ENCODE measurements around the gene CCDC159. TPM values are rescaled to one million over a fixed set of nuclear protein-coding genes. Genes with fewer than 3 reads are reported as not detected.

CCDC159 gene
- total RNA-seq: 7.0 and 9.6 TPM in 2 replicates

DNA sequence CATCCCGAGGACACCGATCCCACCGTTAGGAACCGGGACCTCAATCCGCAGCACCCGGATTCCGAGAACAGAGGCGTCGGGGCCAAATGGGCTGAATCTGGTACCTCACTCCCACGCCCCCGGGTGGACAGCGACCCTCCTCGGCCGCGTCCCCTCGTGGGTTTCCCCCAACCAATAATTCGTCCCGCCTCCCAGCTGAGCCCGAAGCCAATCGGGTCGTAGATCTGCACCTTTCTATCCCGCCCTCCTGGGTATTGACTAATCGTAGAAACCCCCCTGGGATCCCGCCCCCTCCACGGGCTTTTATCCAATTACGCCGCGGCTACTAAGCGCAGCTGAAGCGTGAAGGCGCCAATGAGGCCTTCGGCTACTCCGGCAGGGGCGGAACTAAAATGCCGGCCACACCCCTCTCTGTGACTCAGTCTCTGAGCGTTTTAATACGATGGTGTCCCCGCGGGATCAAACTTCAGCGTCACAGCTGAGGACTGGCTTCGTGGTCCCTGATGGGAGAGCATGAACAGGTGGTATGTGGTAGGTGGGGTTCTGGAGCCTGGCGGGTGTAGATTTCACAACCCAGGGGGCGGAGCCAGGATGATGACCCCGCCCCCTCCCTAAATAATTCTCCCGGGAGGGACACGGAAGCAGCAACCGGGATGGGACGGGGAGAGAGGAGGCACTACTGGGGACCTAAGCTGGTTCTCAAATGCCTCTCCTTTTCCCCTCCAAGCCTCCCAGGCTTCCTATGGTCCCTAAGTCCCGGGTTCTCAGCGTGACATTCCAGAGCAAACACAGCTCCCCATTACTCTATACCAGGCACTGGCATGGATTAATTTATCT is at the start of gene CCDC159, which contains the start of gene TMEM205:
Gene CCDC159 (plus strand): TSS at position 416 of the 837 bp plus-strand sequence. CDS start 88 bp downstream, at position 504.
Gene TMEM205 (minus strand): TSS at position 165 of the 837 bp plus-strand sequence. CDS start 649 bp downstream, outside the sequence.

GRCh38 chr19:11339254-11340098 is 6.8 kb upstream of the CCDC159 start, which contains the start of gene RAB3D:
TSS of gene RAB3D (minus strand) at chr19:11339657. CDS start at chr19:11337399, 2,258 bp downstream.

GRCh38 chr19:11355160-11356073 is 9.1 kb downstream of the CCDC159 start, which contains the start of gene PLPPR2:
TSS of gene PLPPR2 (plus strand) at chr19:11355432. CDS start at chr19:11357674, 2,242 bp downstream.

GRCh38 chr19:11374433-11375142 is 28.3 kb downstream of the CCDC159 start, which contains the start of gene SWSAP1:
TSS of gene SWSAP1 (plus strand) at chr19:11374666. CDS start at chr19:11374681, 15 bp downstream.

Other genes starting within 250 kb of the CCDC159 start
- gene SPC24, start 190.7 kb upstream of the CCDC159 start, total RNA-seq: 9.6 and 14.8 TPM in 2 replicates
- 137 and 277 TPM in 2 replicates for gene KANK2, start 149.0 kb upstream of the CCDC159 start, total RNA-seq
- gene ANGPTL8, start 106.9 kb upstream of the CCDC159 start, total RNA-seq: 0.18 TPM in 1 of 2 replicates, not detected in the other
- 5.0 and 7.0 TPM in 2 replicates for gene DOCK6, start 84.0 kb upstream of the CCDC159 start, total RNA-seq
- not detected in 2 replicates for gene TSPAN16, start 50.4 kb upstream of the CCDC159 start, total RNA-seq
- 16.2 and 22.2 TPM in 2 replicates for gene RAB3D, start 6.9 kb upstream of the CCDC159 start, total RNA-seq
- 92.3 and 93.8 TPM in 2 replicates for gene TMEM205, start 251 bp upstream of the CCDC159 start, total RNA-seq
- 10.0 and 13.0 TPM in 2 replicates for gene PLPPR2, start 8.9 kb downstream of the CCDC159 start, total RNA-seq
- gene SWSAP1, start 28.1 kb downstream of the CCDC159 start, total RNA-seq: 0.37 and 0.43 TPM in 2 replicates
- 3.8 and 6.0 TPM in 2 replicates for gene EPOR, start 37.8 kb downstream of the CCDC159 start, total RNA-seq
- 1.4 TPM in 2 replicates for gene RGL3, start 72.8 kb downstream of the CCDC159 start, total RNA-seq
- 0.18 and 0.28 TPM in 2 replicates for gene ODAD3, start 88.6 kb downstream of the CCDC159 start, total RNA-seq
- 106 and 160 TPM in 2 replicates for gene PRKCSH, start 89.1 kb downstream of the CCDC159 start, total RNA-seq
- gene ELAVL3, start 134.5 kb downstream of the CCDC159 start, total RNA-seq: not detected in 2 replicates
- gene ZNF653, start 159.3 kb downstream of the CCDC159 start, total RNA-seq: 4.0 and 6.4 TPM in 2 replicates
- 27.7 and 43.3 TPM in 2 replicates for gene ECSIT, start 182.6 kb downstream of the CCDC159 start, total RNA-seq
- 7.5 and 16.5 TPM in 2 replicates for gene CNN1, start 192.3 kb downstream of the CCDC159 start, total RNA-seq
- gene ELOF1, start 212.7 kb downstream of the CCDC159 start, total RNA-seq: 29.4 and 41.2 TPM in 2 replicates
- gene ACP5, start 231.1 kb downstream of the CCDC159 start, total RNA-seq: 1.3 and 2.0 TPM in 2 replicates

All from smooth muscle cell of bladder (primary cell).